Gastrocnemius medialis (tissue), 4 donors: ENCODE results near the gene PEX13.

Experiments used
- POLR2A ChIP-seq, 2 donors: fragments of 450-650 bp; IDR thresholded peaks; one replicate each; pipeline ENCODE4 v1.6.1; 2017; ENCODE audit warnings: antibody characterized with exemption in 2 of 2, mild to moderate bottlenecking in 2 of 2, moderate library complexity in 2 of 2
- TF ChIP-seq, protein P1 (sequence below), 5 experiments: fragments of 450-650 bp in 3 of 5; fragments of 200-600 bp in 2 of 5; sonication (generic) in 2 of 5; IDR thresholded peaks in 4 of 5; conservative IDR thresholded peaks in 1 of 5; 1 replicate in 4 of 5; 2 replicates in 1 of 5; pipeline ENCODE4 v1.5.1; 2016 to 2019; ENCODE audit warnings: antibody characterized with exemption in 5 of 5, mild to moderate bottlenecking in 3 of 5, moderate library complexity in 3 of 5

DNA sequence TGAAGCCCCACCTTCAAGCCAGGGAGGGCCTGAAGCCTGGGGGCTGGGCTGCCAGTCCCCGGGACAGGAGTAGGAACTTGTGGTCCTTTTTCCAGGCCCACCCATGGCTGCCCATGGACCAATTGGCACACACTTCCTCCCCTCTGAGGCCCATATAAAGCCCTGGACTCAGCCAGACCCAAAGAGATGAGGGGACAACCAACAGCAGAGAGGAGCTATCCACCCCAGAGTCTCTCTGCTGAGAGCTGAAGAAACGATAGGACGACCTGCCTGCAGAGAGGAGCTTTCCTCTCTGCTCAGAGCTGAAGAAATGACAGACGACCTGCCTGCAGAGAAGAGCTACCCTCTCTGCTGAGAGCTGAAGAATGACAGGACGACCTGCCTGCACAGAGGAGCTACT, 43.8 kb upstream of the PEX13 start:
- TF ChIP-seq, protein P1, sequence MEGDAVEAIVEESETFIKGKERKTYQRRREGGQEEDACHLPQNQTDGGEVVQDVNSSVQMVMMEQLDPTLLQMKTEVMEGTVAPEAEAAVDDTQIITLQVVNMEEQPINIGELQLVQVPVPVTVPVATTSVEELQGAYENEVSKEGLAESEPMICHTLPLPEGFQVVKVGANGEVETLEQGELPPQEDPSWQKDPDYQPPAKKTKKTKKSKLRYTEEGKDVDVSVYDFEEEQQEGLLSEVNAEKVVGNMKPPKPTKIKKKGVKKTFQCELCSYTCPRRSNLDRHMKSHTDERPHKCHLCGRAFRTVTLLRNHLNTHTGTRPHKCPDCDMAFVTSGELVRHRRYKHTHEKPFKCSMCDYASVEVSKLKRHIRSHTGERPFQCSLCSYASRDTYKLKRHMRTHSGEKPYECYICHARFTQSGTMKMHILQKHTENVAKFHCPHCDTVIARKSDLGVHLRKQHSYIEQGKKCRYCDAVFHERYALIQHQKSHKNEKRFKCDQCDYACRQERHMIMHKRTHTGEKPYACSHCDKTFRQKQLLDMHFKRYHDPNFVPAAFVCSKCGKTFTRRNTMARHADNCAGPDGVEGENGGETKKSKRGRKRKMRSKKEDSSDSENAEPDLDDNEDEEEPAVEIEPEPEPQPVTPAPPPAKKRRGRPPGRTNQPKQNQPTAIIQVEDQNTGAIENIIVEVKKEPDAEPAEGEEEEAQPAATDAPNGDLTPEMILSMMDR (IDR thresholded peaks at IDR 0.05 in 4 of 5, conservative IDR thresholded peaks at IDR 0.05 in 1 of 5) = no peak
- TF ChIP-seq POLR2A (IDR thresholded peaks at IDR 0.05) = no peak
